B cell (primary cell): ENCODE data around the gene CD79A. TPM values are rescaled to one million over a fixed set of nuclear protein-coding genes. Genes with fewer than 3 reads are reported as not detected.

Experiments used
- ATAC-seq: fragments of 200-7000 bp; cut with Tn5 transposase; one replicate; pipeline ENCODE4 v1.10.0; 2021; ENCODE audit warnings: low read depth, mild to moderate bottlenecking, moderate number of reproducible peaks, moderate library complexity
- CTCF ChIA-PET: fragments of 350-600 bp; sonication (Branson Sonifier 250); formaldehyde crosslinking; loops from one replicate; lab custom pipeline; 2021; ENCODE audit warnings: antibody characterized with exemption, inconsistent platforms; lab: Charles Lee
- POLR2A ChIA-PET: fragments of 350-600 bp; sonication (Branson Sonifier 250); formaldehyde crosslinking; loops from one replicate; lab custom pipeline; 2021; ENCODE audit warnings: antibody characterized with exemption; lab: Charles Lee
- DNase-seq: peaks from one replicate; pipeline ENCODE4 v3.0.0; 2013
- H2AFZ ChIP-seq: 2 replicates; pipeline ENCODE4 v1.6.1; 2012; ENCODE audit warnings: mild to moderate bottlenecking, low read depth, low read length; ENCODE audit not compliant: insufficient read depth, poor library complexity, severe bottlenecking
- H3K27ac ChIP-seq, 2 donors: 1 replicate in 1 of 2; 2 replicates in 1 of 2; pipeline ENCODE4 v1.5.1; 2012 to 2013; ENCODE audit warnings: low read length in 2 of 2, mild to moderate bottlenecking in 2 of 2, moderate library complexity in 1 of 2
- H3K27me3 ChIP-seq, 4 experiments: fragments of 200-600 bp in 1 of 4; sonication (generic) in 1 of 4; replicated peaks in 1 of 4; 1 replicate in 2 of 4; 2 replicates in 2 of 4; pipeline versions ENCODE4 v1.6.1 to v1.7.0; 2013 to 2016; ENCODE audit warnings: low read length in 3 of 4, mild to moderate bottlenecking in 2 of 4, mixed read lengths in 1 of 4, moderate library complexity in 1 of 4; ENCODE audit not compliant: insufficient read depth in 4 of 4, control insufficient read depth in 3 of 4; ENCODE audit errors: control extremely low read depth in 1 of 4
- H3K36me3 ChIP-seq, 2 experiments: replicated peaks in 1 of 2; 1 replicate in 1 of 2; 2 replicates in 1 of 2; pipeline versions ENCODE4 v1.6.1 to v1.7.1; 2013; ENCODE audit warnings: low read length in 1 of 2; ENCODE audit not compliant: insufficient read depth in 2 of 2, control insufficient read depth in 1 of 2; ENCODE audit errors: control extremely low read depth in 1 of 2, extremely low read depth in 1 of 2
- H3K4me1 ChIP-seq, 2 donors: fragments of 200-600 bp in 1 of 2; sonication (generic) in 1 of 2; 1 replicate in 1 of 2; 2 replicates in 1 of 2; pipeline versions ENCODE4 v1.5.1 to v1.6.1; 2013 to 2017; ENCODE audit warnings: low read length in 2 of 2; ENCODE audit not compliant: control insufficient read depth in 2 of 2, insufficient read depth in 2 of 2
- H3K4me2 ChIP-seq: replicated peaks from 2 replicates; pipeline ENCODE3; 2012; ENCODE audit warnings: mild to moderate bottlenecking, low read depth, low read length; ENCODE audit not compliant: poor library complexity, severe bottlenecking
- H3K4me3 ChIP-seq, 5 experiments: fragments of 200-600 bp in 1 of 5; sonication (generic) in 1 of 5; 1 replicate in 3 of 5; 2 replicates in 2 of 5; pipeline versions ENCODE4 v1.5.1 to v1.7.0; 2011 to 2016; ENCODE audit warnings: low read length in 4 of 5, mild to moderate bottlenecking in 4 of 5, low read depth in 2 of 5, control low read depth in 1 of 5, moderate library complexity in 1 of 5; ENCODE audit not compliant: insufficient read depth in 1 of 5; ENCODE audit errors: control extremely low read depth in 1 of 5, extremely low read depth in 1 of 5
- H3K79me2 ChIP-seq: fragments of 200-600 bp; sonication (generic); one replicate; pipeline ENCODE4 v1.6.0; 2016; ENCODE audit warnings: low read length; ENCODE audit not compliant: control insufficient read depth, insufficient read depth
- H3K9ac ChIP-seq: fragments of 200-600 bp; sonication (generic); 2 replicates; pipeline ENCODE4 v1.6.1; 2017; ENCODE audit warnings: mild to moderate bottlenecking, low read length, moderate library complexity
- H3K9me3 ChIP-seq, 3 donors: one replicate each; pipeline versions ENCODE4 v1.6.1 to v1.7.1; 2013; ENCODE audit warnings: low read length in 2 of 3; ENCODE audit not compliant: control insufficient read depth in 2 of 3, insufficient read depth in 1 of 3; ENCODE audit errors: control extremely low read depth in 1 of 3
- H4K20me1 ChIP-seq: 2 replicates; pipeline ENCODE4 v1.6.0; 2012; ENCODE audit warnings: mild to moderate bottlenecking, low read length; ENCODE audit not compliant: insufficient read depth, control insufficient read depth, poor library complexity, severe bottlenecking
- H3K27ac Mint-ChIP-seq: one replicate; pipeline ENCODE4 v1.8.0; 2021; ENCODE audit warnings: mixed read lengths
- H3K27me3 Mint-ChIP-seq: one replicate; pipeline ENCODE4 v1.8.0; 2021; ENCODE audit warnings: mixed read lengths
- H3K4me1 Mint-ChIP-seq: one replicate; pipeline ENCODE4 v1.8.0; 2021; ENCODE audit warnings: mixed read lengths
- H3K4me3 Mint-ChIP-seq: one replicate; pipeline ENCODE4 v1.8.0; 2021; ENCODE audit warnings: mixed read lengths
- H3K9me3 Mint-ChIP-seq: one replicate; pipeline ENCODE4 v1.8.0; 2022; ENCODE audit warnings: mixed read lengths; ENCODE audit not compliant: insufficient read depth
- EZH2 ChIP-seq: IDR thresholded peaks from 2 replicates; pipeline ENCODE4 v1.6.1; 2012; ENCODE audit warnings: borderline replicate concordance, low read depth, mild to moderate bottlenecking, moderate library complexity, low read length; ENCODE audit not compliant: insufficient read depth, poor library complexity, severe bottlenecking
- WGBS: methylation state at CpG from one replicate; pipeline ENCODE4 v1.1.5; 2013; ENCODE audit warnings: missing lambda C conversion rate; ENCODE audit not compliant: insufficient coverage; 5-methylcytosine and 5-hydroxymethylcytosine counted together
- intact Hi-C: fragments of 100-400 bp; cut with micrococcal nuclease; formaldehyde crosslinking; loops from one replicate; pipeline ENCODE4 v1.10.0; 2022
- polyA plus RNA-seq: library from polyadenylated mRNA; depleted of rRNA; stranded (reverse); fragments of >200 nt; gene quantifications from 2 replicates; pipeline ENCODE4 v1.2.3, GENCODE V29; 2012
- total RNA-seq, 2 donors: library from RNA; stranded (reverse); fragments of 120-200 nt in 1 of 2; gene quantifications; 1 replicate in 1 of 2; 2 replicates in 1 of 2; pipeline versions ENCODE4 v1.2.3 to v1.2.4, GENCODE V29; 2013 to 2022
- TF ChIP-seq, protein P1 (sequence below): fragments of 200-600 bp; IDR thresholded peaks from one replicate; pipeline ENCODE4 v1.8.0; 2022; ENCODE audit warnings: antibody characterized with exemption, mild to moderate bottlenecking

Gene CD79A
- total and polyA plus RNA-seq, 2 donors (not counting 1 experiment from before 2014, with no cell fraction given), result 1,280 to 1,471 TPM

DNA sequence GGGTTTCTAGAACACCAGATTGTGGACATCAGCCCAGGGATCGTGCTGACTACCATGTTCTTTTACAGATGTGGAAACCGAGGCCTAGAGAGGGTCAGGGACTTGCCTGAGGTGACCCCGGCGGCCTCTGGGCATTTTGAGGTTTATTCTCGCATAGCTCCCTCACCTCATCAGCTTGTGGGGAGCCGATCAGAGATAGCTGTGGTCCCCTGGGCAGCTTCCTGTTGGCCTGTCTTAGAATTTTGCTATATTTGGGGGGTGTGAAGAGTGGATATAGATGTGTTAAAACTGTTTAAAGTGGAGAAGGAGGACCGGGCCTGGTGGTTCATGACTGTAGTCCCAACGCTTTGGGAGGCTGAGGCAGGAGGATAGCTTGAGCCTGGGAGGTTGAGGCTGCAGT lies 12.8 kb downstream of the CD79A start:
- WGBS, result 95% methylated on average over 5 of the region's 8 CpGs
- ChIA-PET POLR2A (interaction anchor here (7.7 kb wide), 1 partner anchor 14 kb away, joined by 92 read pairs; the partner anchor contains the start of gene CD79A), CTCF (interaction anchor here (1.1 to 7.3 kb wide), 7 partner anchors 13 to 56 kb away, joined by 3 to 180 read pairs (median 4); partner anchors contain the start of genes CD79A and RPS19)
- Mint-ChIP-seq H3K4me3 (no peak overlapping the region), H3K27ac (peak overlapping the region; percentile 41), H3K27me3 (no peaks in the 10 kb centered on the region), H3K4me1 (peaks cover 48% of the 10 kb centered on the region), H3K9me3 (no peaks in the 10 kb centered on the region)
- no peaks in the 10 kb centered on the region for H3K9me3 ChIP-seq
- H3K27ac ChIP-seq, result no peak overlapping the region
- H3K9ac ChIP-seq, result no peak overlapping the region
- H4K20me1 ChIP-seq, result peaks cover 80% of the 10 kb centered on the region
- H3K4me3 ChIP-seq, result no peak overlapping the region
- H3K36me3 ChIP-seq, result peaks cover 0 to 57% of the 10 kb centered on the region in 2 experiments
- no peak overlapping the region for H2AFZ ChIP-seq
- DNase-seq, result no peak
- H3K4me2 ChIP-seq, result no peak overlapping the region
- TF ChIP-seq, protein P1, sequence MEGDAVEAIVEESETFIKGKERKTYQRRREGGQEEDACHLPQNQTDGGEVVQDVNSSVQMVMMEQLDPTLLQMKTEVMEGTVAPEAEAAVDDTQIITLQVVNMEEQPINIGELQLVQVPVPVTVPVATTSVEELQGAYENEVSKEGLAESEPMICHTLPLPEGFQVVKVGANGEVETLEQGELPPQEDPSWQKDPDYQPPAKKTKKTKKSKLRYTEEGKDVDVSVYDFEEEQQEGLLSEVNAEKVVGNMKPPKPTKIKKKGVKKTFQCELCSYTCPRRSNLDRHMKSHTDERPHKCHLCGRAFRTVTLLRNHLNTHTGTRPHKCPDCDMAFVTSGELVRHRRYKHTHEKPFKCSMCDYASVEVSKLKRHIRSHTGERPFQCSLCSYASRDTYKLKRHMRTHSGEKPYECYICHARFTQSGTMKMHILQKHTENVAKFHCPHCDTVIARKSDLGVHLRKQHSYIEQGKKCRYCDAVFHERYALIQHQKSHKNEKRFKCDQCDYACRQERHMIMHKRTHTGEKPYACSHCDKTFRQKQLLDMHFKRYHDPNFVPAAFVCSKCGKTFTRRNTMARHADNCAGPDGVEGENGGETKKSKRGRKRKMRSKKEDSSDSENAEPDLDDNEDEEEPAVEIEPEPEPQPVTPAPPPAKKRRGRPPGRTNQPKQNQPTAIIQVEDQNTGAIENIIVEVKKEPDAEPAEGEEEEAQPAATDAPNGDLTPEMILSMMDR, result no peak
- TF ChIP-seq EZH2, result no peak
- H3K27me3 ChIP-seq, result no peaks in the 10 kb centered on the region
- peaks cover 36 to 65% of the 10 kb centered on the region in 2 donors for H3K4me1 ChIP-seq
- H3K79me2 ChIP-seq, result peaks cover 91% of the 10 kb centered on the region
- ATAC-seq, result no peak
- intact Hi-C loops, result no loop called here

DNA sequence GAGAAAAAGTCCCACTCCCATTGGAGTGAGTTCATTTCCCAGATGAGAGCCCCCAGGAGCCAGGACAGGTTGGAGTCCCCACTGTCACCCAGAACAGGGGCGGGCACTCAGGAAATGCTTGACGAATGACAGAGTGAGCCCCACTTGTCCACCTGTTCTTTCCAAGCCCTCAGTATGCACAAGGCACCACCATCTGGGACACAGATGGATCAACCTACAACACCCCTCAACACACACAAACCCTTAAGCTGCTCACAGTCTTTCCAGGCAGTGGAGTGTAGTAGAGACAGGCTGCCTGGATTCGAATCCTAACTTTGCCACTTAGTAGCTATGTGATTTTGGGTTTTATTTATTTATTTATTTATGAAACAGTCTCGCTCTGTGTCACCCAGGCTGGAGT lies 13.9 kb downstream of the CD79A start:
- no peaks in the 10 kb centered on the region for H3K27me3 ChIP-seq
- Mint-ChIP-seq H3K27me3 (no peaks in the 10 kb centered on the region), H3K9me3 (no peaks in the 10 kb centered on the region), H3K27ac (no peak overlapping the region), H3K4me1 (peaks cover 45% of the 10 kb centered on the region), H3K4me3 (no peak overlapping the region)
- peaks cover 80% of the 10 kb centered on the region for H4K20me1 ChIP-seq
- no peak overlapping the region for H3K9ac ChIP-seq
- no peak overlapping the region for H3K4me3 ChIP-seq
- H3K9me3 ChIP-seq, result no peaks in the 10 kb centered on the region
- H3K4me1 ChIP-seq, result peaks cover 26 to 55% of the 10 kb centered on the region in 2 donors
- no peak overlapping the region for H3K27ac ChIP-seq
- WGBS, result 100% methylated on average over 2 of the region's 4 CpGs
- no peak for TF ChIP-seq EZH2
- TF ChIP-seq, protein P1, result no peak
- H2AFZ ChIP-seq, result no peak overlapping the region
- H3K79me2 ChIP-seq, result peaks cover 89% of the 10 kb centered on the region
- ATAC-seq, result no peak
- intact Hi-C loops, result no loop called here
- DNase-seq, result no peak
- ChIA-PET POLR2A (interaction anchor here (7.7 kb wide), 1 partner anchor 15 kb away, joined by 92 read pairs; the partner anchor contains the start of gene CD79A), CTCF (interaction anchor here (1.0 to 2.0 kb wide), 3 partner anchors 13 to 31 kb away, joined by 3 to 11 read pairs (median 3); partner anchors contain the start of gene RPS19)
- peaks cover 2 to 66% of the 10 kb centered on the region in 2 experiments for H3K36me3 ChIP-seq
- no peak overlapping the region for H3K4me2 ChIP-seq
